Cardiac muscle cell (in vitro differentiated cells and primary cell): ENCODE results near the gene CHST8. TPM values are rescaled to one million over a fixed set of nuclear protein-coding genes. Genes with fewer than 3 reads are reported as not detected.

Source experiments
- DNase-seq, 2 donors: peaks; one replicate each; pipeline versions ENCODE4 v3.0.0 to v3.0.0-alpha.2; 2010 to 2017; ENCODE audit warnings: low read depth in 1 of 2, low spot score in 1 of 2
- H3K27ac ChIP-seq: fragments of 200-600 bp; sonication (generic); 2 replicates; pipeline ENCODE4 v1.5.1; 2016
- H3K27me3 ChIP-seq: fragments of 200-600 bp; sonication (generic); 2 replicates; pipeline ENCODE4 v1.6.0; 2016; ENCODE audit warnings: control low read depth
- H3K36me3 ChIP-seq: fragments of 200-600 bp; sonication (generic); 2 replicates; pipeline ENCODE4 v1.5.1; 2016; ENCODE audit warnings: control low read depth
- H3K4me1 ChIP-seq: fragments of 200-600 bp; sonication (generic); 2 replicates; pipeline ENCODE4 v1.8.1; 2017; ENCODE audit warnings: low read depth, mild to moderate bottlenecking, mixed run types
- H3K4me3 ChIP-seq: fragments of 200-600 bp; sonication (generic); 2 replicates; pipeline ENCODE4 v1.5.1; 2016; ENCODE audit warnings: mild to moderate bottlenecking
- H3K9me3 ChIP-seq: fragments of 200-600 bp; sonication (generic); 2 replicates; pipeline ENCODE4 v1.5.1; 2017; ENCODE audit warnings: low read depth, mild to moderate bottlenecking, control low read depth
- CTCF ChIP-seq: IDR thresholded peaks from 2 replicates; pipeline ENCODE4 v1.5.1; 2012; ENCODE audit warnings: low read depth, mild to moderate bottlenecking, low read length
- polyA plus RNA-seq: library from polyadenylated mRNA; unstranded; fragments of >200 nt; fragmentation: Nextera tagmentation; extraction: Ambion mirVana; gene quantifications from 2 replicates; pipeline ENCODE4 v1.2.1, GENCODE V29; 2016
- total RNA-seq: library from RNA; depleted of rRNA; stranded (reverse); fragments of >200 nt; gene quantifications from 2 replicates; pipeline ENCODE4 v1.2.3, GENCODE V29; 2016

The CHST8 gene
- total and polyA plus RNA-seq, 2 experiments from 2014 or later, result 0.84 to 0.89 TPM

GRCh38 chr19:33706631-33707030, 84.9 kb downstream of the CHST8 start:
- Histone ChIP-seq H3K27ac (no peak overlapping the region), H3K4me1 (no peaks in the 10 kb centered on the region), H3K9me3 (no peaks in the 10 kb centered on the region), H3K4me3 (no peak overlapping the region), H3K27me3 (no peaks in the 10 kb centered on the region), H3K36me3 (no peaks in the 10 kb centered on the region)
- DNase-seq, result no peak
- TF ChIP-seq CTCF, result no peak

- H3K4me1 ChIP-seq, result no peaks in the 10 kb centered on the region
- H3K27ac ChIP-seq, result no peak overlapping the region
- H3K4me3 ChIP-seq, result no peak overlapping the region
Observed at GRCh38 chr19:33712268-33712667, 90.5 kb downstream of the CHST8 start.

GRCh38 chr19:33713194-33713593, 91.4 kb downstream of the CHST8 start:
- DNase-seq, result no peak
- Histone ChIP-seq H3K27ac (no peak overlapping the region), H3K27me3 (no peaks in the 10 kb centered on the region), H3K4me3 (no peak overlapping the region), H3K9me3 (no peaks in the 10 kb centered on the region), H3K36me3 (no peaks in the 10 kb centered on the region), H3K4me1 (no peaks in the 10 kb centered on the region)
- no peak for TF ChIP-seq CTCF

More at GRCh38 chr19:33712268-33712667, 90.5 kb downstream of the CHST8 start:
- Histone ChIP-seq H3K36me3 (no peaks in the 10 kb centered on the region), H3K9me3 (no peaks in the 10 kb centered on the region), H3K27me3 (no peaks in the 10 kb centered on the region)
- TF ChIP-seq CTCF, result no peak
- no peak for DNase-seq

- Histone ChIP-seq H3K27me3 (no peaks in the 10 kb centered on the region), H3K9me3 (no peaks in the 10 kb centered on the region), H3K27ac (no peak overlapping the region), H3K4me1 (no peaks in the 10 kb centered on the region), H3K36me3 (no peaks in the 10 kb centered on the region), H3K4me3 (no peak overlapping the region)
- TF ChIP-seq CTCF, result no peak
- no peak for DNase-seq
Observed at GRCh38 chr19:33714149-33714548, 92.4 kb downstream of the CHST8 start.

- DNase-seq, result no peak
- Histone ChIP-seq H3K27me3 (no peaks in the 10 kb centered on the region), H3K4me3 (no peak overlapping the region), H3K9me3 (no peaks in the 10 kb centered on the region), H3K36me3 (no peaks in the 10 kb centered on the region), H3K27ac (no peak overlapping the region), H3K4me1 (no peaks in the 10 kb centered on the region)
- TF ChIP-seq CTCF, result no peak
Observed at GRCh38 chr19:33715462-33715861, 93.7 kb downstream of the CHST8 start.

- Histone ChIP-seq H3K36me3 (no peaks in the 10 kb centered on the region), H3K27me3 (no peaks in the 10 kb centered on the region), H3K9me3 (no peaks in the 10 kb centered on the region), H3K4me1 (peaks cover 5% of the 10 kb centered on the region), H3K4me3 (no peak overlapping the region), H3K27ac (no peak overlapping the region)
- no peak for DNase-seq
- no peak for TF ChIP-seq CTCF
Observed at GRCh38 chr19:33717878-33718277, 96.1 kb downstream of the CHST8 start.
